DMS114 treated with DMSO at 0.1 percent for 48 hours (cell line): ENCODE data around the gene RPL36.
"Not testable (repeated sequence)": the region's sequence is repeated elsewhere in the genome, so short reads cannot be mapped to it uniquely, and the experiment has no call there.

ENCODE experiments used
- DNase-seq: peaks from one replicate; lab custom pipeline; 2025; ENCODE audit not compliant: unreplicated experiment; lab: John Stamatoyannopoulos, UW

Gene RPL36

DNA sequence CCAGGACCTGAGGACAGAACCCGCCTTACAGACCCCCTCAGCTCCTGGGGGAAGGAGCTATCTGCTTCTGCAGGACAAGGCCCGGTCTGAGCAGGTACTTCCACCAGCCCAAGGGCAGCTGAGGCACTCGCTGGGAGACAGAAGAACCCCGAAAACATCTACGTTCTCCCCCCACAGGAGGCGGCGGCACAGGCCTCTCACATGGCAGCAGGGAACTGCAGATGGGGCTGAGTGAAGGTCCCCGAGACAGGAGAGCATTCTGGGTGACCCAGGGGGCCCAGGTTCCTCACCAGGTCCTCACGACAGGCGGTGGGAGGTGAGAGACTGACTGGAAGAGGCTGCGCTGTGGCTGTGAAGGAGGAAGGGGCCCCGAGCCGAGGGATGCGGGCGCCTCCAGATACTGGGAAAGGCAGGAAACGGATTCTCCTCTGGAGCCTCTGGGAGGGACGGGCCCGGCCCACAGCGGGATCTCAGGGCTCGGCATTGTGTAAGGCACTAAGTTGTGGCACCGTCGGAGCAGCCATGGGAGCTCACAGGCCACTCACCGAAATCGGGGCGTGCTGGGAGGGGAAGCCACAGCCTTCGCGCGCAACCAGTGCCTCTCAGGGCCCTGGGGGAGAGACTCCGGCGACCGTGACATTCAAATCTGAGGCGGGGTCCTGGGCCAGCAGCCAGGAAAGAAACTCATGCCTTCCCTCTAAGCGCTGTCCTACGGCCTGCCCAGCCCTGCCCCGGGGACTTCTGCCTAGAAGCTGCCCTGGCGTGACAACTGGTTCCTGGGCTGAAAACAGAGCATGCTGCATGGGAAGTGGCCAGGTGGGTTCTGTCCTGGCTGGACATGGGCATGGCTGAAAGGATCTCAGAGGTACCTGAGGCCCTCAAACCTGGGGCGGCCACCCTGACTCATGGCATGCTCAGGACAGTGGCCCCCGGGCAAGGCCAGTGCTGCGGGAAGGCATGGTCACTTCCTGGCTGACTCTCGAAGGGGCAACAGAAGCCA is 14.0 kb downstream of the RPL36 start:
- DNase-seq: no peak

DNA sequence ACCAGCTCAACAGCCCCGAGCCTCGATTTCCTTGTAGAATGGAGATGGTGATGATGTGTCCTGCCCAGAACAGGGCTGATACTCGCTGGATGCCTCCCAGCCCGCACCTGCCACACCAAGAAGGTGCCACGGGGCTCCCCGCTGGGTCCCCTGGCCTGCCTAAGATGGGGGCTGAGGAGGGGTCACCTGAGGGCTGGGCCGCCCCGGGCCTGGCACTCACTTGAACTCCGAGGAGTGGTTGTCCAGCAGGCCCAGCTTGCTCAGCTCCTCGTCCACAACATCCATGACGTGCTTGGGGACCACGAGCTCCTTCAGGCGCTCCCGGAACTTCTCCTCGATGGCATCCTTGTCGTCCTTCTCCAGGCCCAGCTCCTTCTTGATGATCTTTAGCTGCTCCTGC is 15.5 kb downstream of the RPL36 start:
- no peak for DNase-seq

DNA sequence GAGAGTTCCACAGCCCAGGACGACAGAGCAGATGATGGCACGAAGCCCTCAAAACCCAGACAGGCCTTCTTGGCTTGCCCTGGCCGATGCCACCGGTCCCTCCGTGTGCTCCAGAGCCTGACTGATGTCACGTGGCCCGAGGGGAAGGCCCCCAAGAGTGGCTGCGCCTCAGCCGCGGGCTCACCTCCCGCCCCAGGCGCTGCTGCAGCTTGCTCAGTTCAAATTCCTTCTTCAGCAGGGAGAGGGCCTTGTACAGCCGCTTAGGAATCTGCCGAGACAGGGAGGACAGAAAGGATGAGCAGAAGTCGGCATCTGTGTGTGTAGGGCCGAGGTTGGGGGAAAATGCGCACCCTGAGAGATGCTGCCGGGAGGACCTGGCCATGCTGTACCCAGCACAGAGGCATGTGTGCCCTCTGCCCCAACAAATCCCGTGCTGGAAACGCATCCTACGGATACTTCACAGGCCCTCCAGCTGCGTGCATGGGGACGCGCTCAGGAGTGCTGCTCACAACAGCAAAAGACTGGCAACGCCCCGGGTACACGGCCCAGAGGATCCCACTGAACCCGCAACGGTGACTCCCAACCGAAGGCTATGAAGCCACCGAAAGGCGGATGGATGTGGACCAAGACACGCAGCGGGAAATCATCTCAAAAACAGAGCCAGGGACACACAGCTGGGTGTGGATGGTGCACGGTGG is 16.9 kb downstream of the RPL36 start:
- no peak for DNase-seq

DNA sequence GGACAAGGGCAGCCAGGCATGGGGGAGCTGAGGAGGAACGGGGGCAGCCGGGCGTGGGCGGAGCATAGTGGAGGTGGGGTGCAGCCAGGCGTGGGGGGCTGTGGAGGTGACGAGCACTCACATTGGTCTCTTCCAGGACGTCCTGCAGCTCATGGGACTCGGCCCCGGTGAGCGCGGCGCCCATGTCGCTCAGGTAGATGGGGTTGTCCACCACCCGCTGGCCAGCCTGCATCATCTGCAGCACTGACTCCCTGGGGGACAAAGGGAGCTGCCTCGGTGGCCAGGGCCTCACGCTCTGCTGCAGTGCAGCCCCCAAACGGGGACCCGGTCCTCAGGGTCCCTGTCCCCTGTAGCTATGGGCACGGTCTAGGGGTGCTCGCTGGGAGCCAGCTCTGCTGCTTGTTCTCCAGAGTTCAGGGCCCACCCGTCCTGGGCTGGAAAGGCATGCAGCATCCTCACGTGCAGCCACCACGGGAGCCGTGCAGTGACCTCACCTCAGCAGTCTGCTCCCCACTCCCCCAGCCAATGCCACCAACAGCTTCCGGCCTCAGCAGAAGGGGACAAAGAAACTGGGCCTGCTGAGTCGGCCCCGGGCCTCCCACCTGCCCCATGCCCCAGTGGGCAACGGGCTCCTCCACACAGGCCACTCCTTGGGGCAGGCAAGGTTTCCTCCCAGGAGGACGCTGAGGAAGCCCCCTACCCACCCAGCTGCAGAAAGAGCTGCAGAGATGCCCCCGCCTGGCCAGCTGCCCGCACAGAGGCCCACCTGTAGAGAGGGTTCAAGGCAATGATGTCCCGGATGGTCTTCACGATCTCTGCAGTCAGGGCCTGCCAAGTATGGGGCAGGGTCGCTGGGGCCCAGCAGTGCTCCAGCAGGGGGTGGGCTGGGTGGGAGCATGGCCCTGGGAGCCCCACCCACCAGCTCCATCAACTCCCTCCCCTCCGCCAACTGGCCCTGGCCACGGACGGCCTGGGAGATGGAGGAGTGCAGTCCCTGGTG is 17.8 kb downstream of the RPL36 start:
- no peak for DNase-seq

DNA sequence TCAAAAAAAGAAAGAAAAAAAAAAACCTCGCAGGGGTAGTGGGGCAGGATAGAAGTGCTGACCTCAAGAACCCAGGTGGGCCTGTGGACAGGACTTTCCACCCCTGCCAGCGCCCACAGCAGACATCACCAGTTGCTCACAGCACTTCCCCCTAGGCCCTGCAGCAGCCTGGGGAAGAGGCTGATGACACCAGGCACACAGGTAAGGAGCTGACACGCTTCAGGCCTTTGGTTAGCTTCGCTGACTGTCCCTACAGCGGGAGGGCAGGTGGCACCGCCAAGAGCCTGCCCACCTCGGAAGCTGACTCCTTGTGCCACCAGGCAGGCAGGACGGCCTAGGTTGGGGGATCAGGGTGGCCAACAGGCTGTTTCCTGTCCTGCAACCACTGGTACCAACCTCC is 20.9 kb downstream of the RPL36 start:
- no peak for DNase-seq

DNA sequence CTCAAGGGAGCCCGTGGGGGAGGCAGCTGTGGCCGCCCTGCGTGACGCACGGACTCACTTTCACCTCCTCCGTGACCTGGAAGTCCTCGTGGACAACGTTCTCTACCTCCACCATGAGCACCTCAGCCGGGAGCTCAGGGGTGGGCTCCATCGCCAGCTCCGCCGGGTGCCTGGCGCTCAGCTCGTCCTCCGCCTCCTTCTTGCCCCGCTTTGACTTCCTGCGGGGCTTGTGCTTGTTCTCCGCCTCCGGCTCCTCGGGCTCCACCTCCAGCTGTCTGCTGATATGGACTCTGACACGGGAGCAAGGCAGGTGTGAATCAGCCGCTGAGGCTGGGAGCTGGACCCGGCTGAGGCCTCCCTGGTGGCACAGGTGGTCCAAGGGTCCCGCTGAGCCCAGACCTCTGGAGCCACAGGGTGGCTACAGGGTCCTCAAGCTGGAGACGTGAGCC is 21.6 kb downstream of the RPL36 start:
- no peak for DNase-seq

DNA sequence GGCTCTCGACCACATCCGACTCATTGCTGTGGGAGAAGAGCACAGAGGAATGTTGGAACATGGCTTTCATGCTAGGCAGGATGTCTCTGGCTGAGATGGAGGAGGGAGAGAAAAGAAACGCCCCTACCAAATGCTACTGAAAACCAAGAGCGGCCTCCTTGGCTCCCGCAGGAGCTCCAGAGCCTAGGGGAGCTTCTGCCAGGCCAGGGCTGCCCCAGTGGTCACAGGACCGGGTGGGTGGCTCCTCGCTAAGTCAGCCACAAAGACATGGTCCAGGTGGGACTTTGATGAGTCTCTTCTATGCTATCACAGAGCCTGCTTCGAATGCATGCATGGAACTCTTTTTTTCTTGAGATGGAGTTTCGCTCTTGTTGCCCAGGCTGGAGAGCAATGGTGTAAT is 23.1 kb downstream of the RPL36 start:
- no peak for DNase-seq

DNA sequence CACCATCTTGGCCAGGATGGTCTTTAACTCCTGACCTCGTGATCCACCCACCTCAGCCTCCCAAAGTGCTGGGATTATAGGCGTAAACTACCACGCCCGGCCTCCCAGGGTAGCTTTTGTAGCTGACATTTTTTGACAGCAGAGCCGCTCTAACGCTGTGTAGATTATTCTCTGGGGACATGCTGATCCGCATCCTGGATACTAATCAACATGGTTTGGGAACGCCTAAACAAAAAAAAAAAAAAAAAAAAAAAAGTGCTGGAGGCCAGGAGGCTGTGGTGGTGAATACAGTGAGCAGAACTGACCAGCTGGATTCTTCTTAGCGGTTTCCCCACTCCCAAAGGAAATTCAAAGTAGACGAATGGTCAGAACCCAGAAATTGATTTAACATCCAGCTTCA is 24.7 kb downstream of the RPL36 start:
- DNase-seq: no peak

DNA sequence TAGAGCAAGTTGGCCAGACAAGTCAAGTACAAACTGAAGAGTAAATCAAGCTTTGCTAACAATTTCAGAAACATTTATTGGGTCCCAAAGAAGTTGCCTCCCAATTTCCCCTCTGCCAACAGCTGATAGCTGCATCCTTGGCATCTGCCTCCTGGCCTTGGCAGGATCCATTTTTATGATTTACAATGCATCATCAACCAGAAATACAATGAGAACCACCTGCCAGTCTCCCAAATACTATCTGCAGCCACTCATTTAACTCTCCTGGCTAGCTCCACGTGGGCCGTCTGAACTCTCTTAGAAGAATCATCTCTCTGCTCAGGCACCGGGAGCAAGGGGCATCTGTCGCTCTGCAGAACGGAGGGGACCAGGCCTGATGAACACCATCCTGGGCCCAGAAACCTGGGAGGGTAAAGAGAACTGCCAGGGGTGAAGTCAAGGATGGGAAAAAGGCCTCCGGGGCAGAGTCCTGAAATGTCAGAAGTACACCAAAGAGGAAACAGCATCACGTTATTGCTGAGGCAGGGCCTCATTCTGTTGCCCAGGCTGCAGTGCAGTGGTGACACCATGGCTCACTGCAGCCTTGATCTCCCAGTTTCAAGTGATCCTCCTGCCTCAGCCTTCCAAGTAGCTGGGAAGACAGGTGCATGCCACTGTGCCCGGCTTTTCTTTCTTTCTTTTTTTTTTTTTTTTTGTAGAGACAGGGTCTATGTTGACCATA is 27.3 kb downstream of the RPL36 start:
- no peak for DNase-seq

DNA sequence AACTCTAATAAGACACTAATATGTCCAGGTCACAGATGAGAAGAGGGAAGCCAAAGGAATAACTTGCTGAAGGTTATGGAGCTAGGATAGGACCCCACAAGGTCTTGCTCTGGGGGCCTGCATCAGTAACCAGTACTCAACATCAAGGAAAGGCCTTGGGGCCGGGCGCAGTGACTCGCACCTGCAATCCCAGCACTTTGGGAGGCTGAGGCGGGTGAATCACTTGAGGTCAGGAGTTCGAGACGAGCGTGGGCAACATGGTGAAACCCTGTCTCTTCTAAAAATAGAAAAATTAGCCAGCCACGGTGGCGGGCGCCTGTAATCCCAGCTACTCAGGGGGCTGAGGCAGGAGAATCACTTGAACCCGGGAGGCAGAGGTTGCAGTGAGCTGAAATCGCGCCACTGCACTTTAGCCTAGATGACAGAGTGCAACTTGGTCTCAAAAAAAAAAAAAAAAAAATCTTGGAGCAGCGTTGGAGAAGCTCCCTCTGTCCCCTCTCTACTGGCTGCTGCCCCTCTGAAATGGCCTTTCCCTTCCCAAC is 28.0 kb downstream of the RPL36 start:
- no peak for DNase-seq

DNA sequence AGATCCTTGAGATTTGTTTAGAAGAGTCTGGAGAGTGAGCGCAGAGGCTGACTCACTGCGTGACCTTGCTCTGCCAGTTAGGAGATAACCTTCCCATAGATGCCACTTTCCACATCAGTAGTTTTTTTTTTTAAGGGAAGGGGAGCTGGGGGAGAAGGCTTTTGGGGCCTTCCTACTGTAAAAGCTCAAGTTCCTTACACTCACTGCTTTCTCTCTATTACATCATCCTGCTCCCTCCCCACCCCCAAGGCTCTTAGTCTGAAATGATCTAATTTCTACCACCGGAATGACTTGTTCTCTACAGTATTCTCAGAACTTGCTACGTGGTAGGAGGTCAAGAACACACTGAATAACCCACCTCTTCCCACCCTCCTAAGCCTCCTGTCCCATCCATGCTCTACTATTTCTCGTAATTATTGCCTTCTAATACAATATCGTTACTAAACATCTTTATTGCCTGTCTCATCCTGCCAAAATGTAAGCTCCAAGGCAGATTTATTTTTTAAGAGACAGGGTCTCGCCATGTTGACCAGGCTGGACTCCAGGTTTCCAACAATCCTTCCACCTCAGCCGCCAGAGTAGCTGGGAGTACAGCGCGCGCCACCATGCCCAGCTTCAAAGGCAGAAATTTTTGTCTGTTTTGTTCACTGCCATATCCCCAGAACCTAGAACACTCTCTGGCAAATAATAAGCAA is 28.6 kb downstream of the RPL36 start:
- DNase-seq: no peak

DNA sequence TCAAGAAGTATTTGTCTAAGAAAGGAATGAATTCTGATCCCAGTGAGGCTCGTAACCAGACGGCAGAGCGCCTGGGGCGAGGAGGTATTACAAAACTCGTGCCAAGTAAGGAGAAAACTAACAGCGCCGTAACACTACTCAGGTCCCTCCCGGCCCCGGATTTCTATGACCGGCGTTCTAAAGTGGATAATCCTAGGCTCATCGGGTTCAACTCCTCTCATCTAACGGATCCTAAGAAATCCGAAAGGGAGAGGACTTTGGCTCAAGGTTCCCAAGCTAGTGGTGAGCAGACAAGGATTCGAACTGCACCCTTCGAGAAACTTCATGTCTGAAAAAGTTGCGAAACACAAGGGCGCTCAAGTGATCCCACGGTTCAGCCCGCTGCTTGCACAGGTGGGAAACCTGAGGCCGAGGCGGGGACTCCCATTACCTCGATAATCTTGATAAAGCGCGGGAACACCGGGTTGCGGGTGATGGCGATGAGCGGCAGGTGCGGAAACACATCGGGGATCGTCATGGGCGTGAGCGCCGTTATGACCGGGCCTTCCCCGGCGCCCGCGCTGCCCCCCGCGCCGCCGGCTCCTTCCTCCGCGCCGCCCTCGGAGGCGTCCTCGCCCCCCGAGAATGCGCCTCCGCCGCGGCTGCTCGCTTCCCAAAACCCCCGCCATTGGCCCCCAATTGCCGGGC is 29.3 kb downstream of the RPL36 start:
- DNase-seq: no peak

DNA sequence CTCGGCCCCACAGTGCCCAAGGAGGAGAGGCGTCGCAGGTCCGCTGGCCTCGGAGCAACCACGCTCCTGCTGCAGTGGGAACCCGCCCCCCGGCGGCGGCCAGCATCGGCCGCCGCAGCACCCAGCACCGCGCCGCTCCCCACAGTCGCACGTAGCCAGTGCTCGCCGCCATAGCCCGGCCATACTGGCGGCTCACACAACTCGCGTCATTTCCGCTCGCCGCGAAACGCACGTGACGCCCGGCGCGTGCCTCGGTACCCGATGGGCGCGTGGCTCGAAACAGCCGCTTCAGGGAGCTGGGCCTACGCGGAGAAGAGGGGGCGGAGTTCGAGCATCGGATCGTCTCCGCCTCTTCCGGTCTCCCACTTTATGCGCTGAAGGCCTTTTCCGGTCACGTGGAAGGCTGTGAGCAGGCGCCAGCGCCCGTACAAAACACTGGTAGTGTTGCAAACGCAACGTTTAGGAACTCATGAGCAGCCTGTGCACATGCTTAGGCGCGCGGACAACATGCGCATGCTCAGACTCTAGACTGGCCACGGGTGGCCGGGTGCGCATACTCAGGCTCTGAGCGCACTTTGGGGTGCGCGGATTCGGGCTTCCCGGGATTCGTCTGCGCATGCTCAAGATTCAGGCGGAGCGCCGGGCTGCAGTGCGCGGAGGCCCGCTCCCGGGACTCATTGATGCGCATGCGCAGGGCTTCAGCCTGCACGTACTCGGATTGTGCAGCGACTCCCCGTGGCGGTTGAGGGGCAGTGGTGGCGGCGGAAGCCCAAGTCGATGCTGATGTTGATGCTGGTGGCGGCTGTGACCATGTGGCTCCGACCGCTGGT is 30.1 kb downstream of the RPL36 start, which contains the start of the genes CATSPERD and LONP1:
Gene CATSPERD (plus strand): TSS at position 677 of the 830 bp plus-strand sequence. CDS start 101 bp downstream, at position 778.
Gene LONP1 (minus strand): TSS at position 186 of the 830 bp plus-strand sequence. CDS start 14 bp downstream, at position 172.
- peak; percentile 93 for DNase-seq

DNA sequence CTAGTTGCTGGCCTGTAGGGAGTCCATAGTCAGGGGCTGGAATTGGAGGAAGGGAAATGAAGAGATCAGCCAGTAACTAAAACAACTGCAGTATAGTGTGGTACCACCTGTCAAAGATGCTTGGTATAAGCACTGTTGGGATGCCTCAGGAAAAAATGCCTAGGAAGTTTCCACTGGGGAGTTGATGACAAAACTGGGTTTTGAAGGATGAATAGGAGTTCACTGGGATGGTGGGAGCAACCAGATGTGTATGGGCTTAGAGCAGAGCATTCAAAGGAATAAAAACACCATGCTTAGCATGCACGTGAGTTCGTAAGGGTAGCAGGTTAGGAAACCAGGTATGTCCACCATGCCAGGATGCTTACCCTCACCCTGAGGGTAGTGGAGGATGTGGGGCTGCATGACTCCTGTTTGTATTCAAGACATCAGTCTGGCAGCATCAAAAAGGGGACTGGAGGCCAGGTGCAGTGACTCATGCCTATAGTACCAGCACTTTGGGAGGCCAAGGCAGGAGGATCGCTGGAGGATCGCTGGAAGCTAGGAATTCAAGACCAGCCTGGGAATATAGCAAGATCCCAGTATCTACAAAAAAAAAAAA is 37.5 kb downstream of the RPL36 start:
- DNase-seq: no peak

DNA sequence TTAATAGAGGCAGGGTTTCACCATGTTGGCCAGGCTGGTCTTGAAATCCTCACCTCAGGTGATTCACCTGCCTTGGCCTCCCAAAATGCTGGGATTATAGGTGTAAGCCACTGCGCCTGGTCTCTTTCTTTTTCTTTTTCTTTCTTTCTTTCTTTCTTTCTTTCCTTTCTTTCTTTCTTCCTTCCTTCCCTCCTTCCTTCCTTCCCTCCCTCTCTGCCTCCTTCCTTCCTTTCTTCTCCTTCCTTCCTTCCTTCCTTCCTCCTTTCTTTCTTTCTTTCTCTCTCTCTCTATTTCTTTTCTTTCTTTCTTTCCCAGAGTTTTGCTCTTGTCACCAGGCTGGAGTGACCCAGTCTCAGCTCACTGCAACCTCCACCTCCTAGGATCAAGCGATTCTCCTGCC is 43.1 kb downstream of the RPL36 start:
- DNase-seq: not testable (repeated sequence)

DNA sequence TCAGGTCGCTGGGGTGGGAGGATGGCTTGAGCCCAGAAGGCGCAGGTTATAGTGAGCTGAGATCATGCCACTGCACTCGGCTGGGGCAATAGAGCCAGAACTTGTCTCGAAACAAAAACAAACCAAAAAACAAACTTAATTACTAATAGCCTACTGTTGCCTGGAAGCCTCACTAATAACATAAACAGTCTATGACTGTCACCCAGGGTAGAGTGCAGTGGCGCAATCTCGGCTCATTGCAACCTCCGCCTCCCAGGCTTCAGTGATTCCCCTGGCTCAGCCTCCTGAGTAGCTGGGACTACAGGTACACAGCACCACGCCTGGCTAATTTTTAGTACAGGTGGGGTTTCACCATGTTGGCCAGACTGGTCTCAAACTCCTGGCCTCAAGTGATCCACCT is 48.3 kb downstream of the RPL36 start:
- no peak for DNase-seq
